A549 (cell line): ENCODE results near the gene RIPPLY2.

ENCODE experiments used
- CTCF ChIP-seq: fragments of >200 bp; sonication (Bioruptor Twin); formaldehyde crosslinking; IDR thresholded peaks from 3 replicates; pipeline ENCODE4 v1.5.1; 2016
- POLR2A ChIP-seq: IDR thresholded peaks from 2 replicates; pipeline ENCODE4 v1.6.1; 2012; ENCODE audit warnings: mild to moderate bottlenecking, low read length
- RAD21 ChIP-seq, 2 experiments: fragments of >200 bp in 1 of 2; sonication (Bioruptor Twin) in 1 of 2; formaldehyde crosslinking in 1 of 2; IDR thresholded peaks in 1 of 2; conservative IDR thresholded peaks in 1 of 2; 2 replicates in 1 of 2; 3 replicates in 1 of 2; pipeline ENCODE4 v1.6.1; 2012 to 2018; ENCODE audit warnings: inconsistent platforms in 1 of 2
- REST ChIP-seq: fragments of 200-600 bp; sonication (generic); IDR thresholded peaks from 2 replicates; pipeline ENCODE4 v1.6.1; 2016; ENCODE audit warnings: antibody characterized with exemption, mild to moderate bottlenecking, moderate library complexity
- SMC3 ChIP-seq: fragments of >200 bp; sonication (Bioruptor Twin); formaldehyde crosslinking; IDR thresholded peaks from 3 replicates; pipeline ENCODE4 v1.6.1; 2018; ENCODE audit warnings: inconsistent platforms

GRCh38 chr6:83827050-83827449 is 26.1 kb upstream of the RIPPLY2 start:
- no peak for TF ChIP-seq RAD21 (conservative IDR thresholded peaks at IDR 0.05 in 1 of 2, IDR thresholded peaks at IDR 0.05 in 1 of 2)
- no peak for TF ChIP-seq POLR2A
- TF ChIP-seq SMC3: no peak
- no peak for TF ChIP-seq CTCF
- TF ChIP-seq REST: no peak
